RWPE2 (cell line): ENCODE measurements around the gene MOB3A.

Experiments
- ATAC-seq: fragments of 200-7000 bp; cut with Tn5 transposase; 3 replicates; pipeline ENCODE4 v1.9.1; 2021; ENCODE audit warnings: low read depth
- DNase-seq: peaks from one replicate; pipeline ENCODE4 v3.0.0-alpha.2; 2020; ENCODE audit warnings: low spot score
- H3K27ac ChIP-seq: fragments of 450-650 bp; 2 replicates; pipeline ENCODE4 v1.5.1; 2017; ENCODE audit warnings: mild to moderate bottlenecking; ENCODE audit not compliant: poor library complexity, severe bottlenecking
- H3K27me3 ChIP-seq: fragments of 250-450 bp; sonication (Bioruptor Pico); 2 replicates; pipeline ENCODE4 v1.5.1; 2021; ENCODE audit warnings: mild to moderate bottlenecking, moderate library complexity; ENCODE audit not compliant: insufficient read depth, poor library complexity, severe bottlenecking
- H3K36me3 ChIP-seq: fragments of 250-450 bp; sonication (Bioruptor Pico); 2 replicates; pipeline ENCODE4 v1.5.1; 2020; ENCODE audit warnings: low read depth, mild to moderate bottlenecking, moderate library complexity
- H3K4me1 ChIP-seq: fragments of 250-450 bp; sonication (Bioruptor Pico); 2 replicates; pipeline ENCODE4 v1.5.1; 2021; ENCODE audit warnings: mild to moderate bottlenecking, moderate library complexity; ENCODE audit not compliant: insufficient read depth, poor library complexity, severe bottlenecking
- H3K4me3 ChIP-seq: fragments of 250-450 bp; sonication (Bioruptor Pico); 2 replicates; pipeline ENCODE4 v1.5.1; 2021; ENCODE audit warnings: mild to moderate bottlenecking, moderate library complexity; ENCODE audit not compliant: severe bottlenecking
- H3K9me3 ChIP-seq: fragments of 250-450 bp; sonication (Bioruptor Pico); 2 replicates; pipeline ENCODE4 v1.5.1; 2021; ENCODE audit warnings: mild to moderate bottlenecking, moderate library complexity; ENCODE audit not compliant: severe bottlenecking
- TF ChIP-seq, protein P1 (sequence below): fragments of 450-650 bp; IDR thresholded peaks from one replicate; pipeline ENCODE4 v1.5.1; 2017; ENCODE audit warnings: mild to moderate bottlenecking, moderate library complexity; ENCODE audit not compliant: poor library complexity, severe bottlenecking

The MOB3A gene

DNA sequence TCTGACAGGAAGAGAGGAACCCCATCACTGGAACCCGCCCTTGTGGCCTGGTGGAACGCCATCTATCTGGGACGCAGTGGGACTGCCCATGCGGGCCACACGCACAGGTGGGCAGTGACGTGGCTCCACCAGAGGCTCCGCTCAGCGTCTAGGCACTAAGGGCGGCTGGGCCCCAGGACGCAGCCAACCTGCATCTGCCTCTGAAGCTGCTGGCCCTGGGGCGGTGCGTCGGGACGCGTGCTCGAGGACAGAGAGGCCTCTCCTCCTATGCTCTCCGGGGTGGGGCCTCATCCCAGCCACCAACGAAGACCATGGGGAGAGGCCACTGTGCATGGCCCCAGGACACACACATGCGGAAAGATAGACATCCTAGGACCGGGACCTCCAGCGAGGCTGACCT, 18.7 kb upstream of the MOB3A start:
- no peak for ATAC-seq
- no peak for DNase-seq
- no peaks in the 10 kb centered on the region for H3K27me3 ChIP-seq
- TF ChIP-seq, protein P1, sequence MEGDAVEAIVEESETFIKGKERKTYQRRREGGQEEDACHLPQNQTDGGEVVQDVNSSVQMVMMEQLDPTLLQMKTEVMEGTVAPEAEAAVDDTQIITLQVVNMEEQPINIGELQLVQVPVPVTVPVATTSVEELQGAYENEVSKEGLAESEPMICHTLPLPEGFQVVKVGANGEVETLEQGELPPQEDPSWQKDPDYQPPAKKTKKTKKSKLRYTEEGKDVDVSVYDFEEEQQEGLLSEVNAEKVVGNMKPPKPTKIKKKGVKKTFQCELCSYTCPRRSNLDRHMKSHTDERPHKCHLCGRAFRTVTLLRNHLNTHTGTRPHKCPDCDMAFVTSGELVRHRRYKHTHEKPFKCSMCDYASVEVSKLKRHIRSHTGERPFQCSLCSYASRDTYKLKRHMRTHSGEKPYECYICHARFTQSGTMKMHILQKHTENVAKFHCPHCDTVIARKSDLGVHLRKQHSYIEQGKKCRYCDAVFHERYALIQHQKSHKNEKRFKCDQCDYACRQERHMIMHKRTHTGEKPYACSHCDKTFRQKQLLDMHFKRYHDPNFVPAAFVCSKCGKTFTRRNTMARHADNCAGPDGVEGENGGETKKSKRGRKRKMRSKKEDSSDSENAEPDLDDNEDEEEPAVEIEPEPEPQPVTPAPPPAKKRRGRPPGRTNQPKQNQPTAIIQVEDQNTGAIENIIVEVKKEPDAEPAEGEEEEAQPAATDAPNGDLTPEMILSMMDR, result no peak
- H3K9me3 ChIP-seq, result no peaks in the 10 kb centered on the region
- H3K4me3 ChIP-seq, result no peak overlapping the region
- H3K4me1 ChIP-seq, result no peaks in the 10 kb centered on the region
- no peak overlapping the region for H3K27ac ChIP-seq
- H3K36me3 ChIP-seq, result peaks cover 85% of the 10 kb centered on the region

GRCh38 chr19:2114218-2114617, 18.1 kb upstream of the MOB3A start:
- H3K4me1 ChIP-seq, result no peaks in the 10 kb centered on the region
- no peak overlapping the region for H3K27ac ChIP-seq
- no peak for DNase-seq
- ATAC-seq, result no peak
- H3K9me3 ChIP-seq, result no peaks in the 10 kb centered on the region
- H3K36me3 ChIP-seq, result peaks cover 90% of the 10 kb centered on the region
- no peak overlapping the region for H3K4me3 ChIP-seq
- TF ChIP-seq, protein P1, result no peak
- no peaks in the 10 kb centered on the region for H3K27me3 ChIP-seq

DNA sequence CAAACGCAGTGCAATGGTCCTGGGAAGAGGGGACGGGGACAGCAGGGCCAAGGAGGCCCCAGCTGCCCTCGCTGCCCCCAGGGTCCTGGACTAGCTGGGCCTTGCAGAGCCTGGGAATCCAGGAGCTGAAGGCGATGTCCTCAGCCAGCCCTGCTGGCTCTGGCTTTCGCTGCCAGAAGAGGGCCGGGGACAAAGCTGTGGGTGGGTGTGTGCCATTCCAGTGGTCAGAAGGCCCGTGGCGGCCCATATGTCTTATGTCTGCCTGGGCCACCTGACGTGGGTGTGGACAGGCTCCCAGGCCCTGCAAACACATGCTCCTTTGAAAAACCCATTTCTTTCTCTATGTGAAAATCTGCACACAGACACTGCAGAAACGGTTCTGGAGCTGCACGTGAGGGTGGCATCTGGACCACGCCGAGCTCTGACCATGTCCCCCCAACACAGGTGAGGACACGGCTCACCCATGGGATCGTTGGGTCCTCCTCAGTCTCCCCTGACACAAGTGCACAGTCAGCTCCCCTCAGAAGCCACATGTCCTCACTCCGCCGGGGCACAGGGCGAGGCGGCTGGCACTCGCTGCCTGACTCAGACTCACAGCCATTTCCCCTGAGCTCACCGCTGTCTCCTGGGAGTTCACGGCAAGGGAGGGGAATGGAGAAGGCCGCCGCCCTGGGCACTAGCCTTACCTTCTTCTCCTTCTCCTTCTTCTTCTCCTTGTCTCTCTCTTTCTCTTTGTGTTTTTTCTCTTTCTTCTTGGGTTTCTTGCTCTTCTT, 17.5 kb upstream of the MOB3A start:
- no peak for ATAC-seq
- Histone ChIP-seq H3K9me3 (no peaks in the 10 kb centered on the region), H3K4me3 (no peak overlapping the region), H3K4me1 (no peaks in the 10 kb centered on the region), H3K27ac (no peak overlapping the region), H3K36me3 (peaks cover 90% of the 10 kb centered on the region), H3K27me3 (no peaks in the 10 kb centered on the region)
- DNase-seq, result no peak
- TF ChIP-seq, protein P1, result no peak

DNA sequence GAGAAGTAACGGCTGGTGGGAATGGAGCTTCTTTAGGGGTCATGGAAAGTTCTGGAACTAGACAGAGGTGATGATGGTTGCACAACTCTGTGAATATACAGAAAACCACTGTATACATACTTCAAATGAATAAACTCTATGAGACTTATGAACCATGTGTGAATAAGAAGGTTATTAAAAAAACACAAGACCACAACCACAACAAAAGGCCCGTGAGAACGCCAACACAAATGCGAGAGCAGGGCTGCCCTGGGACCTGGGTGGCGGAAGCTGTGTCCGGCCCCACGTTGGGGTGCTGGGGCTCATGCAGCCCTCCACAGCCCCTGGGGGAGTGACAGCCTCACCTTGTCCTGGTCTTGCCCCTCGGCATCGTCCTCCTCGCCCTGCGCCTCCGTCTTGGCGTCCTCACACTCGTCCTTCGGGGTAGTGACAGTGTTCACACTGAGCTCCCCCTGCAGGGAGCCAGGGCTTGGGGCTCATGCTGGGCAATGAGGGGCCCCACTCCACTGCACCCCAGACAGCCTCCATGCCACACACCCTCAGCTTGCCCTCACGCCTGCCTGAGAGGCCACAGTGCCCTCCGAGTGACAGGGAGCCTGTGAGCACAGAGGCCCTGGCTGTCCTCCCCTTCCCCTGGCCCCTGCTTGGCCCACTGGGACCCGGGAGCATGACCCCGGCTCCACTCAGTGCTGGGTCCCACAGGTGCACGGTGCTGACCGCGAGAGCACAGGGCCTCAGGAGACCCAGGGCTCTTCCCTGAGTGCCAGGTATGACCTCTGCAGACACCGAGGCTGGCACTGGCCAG, 16.6 kb upstream of the MOB3A start:
- Histone ChIP-seq H3K4me1 (no peaks in the 10 kb centered on the region), H3K27me3 (no peaks in the 10 kb centered on the region), H3K27ac (no peak overlapping the region), H3K36me3 (peaks cover 92% of the 10 kb centered on the region), H3K9me3 (no peaks in the 10 kb centered on the region), H3K4me3 (no peak overlapping the region)
- TF ChIP-seq, protein P1, result no peak
- ATAC-seq, result no peak
- no peak for DNase-seq
